Chondrocyte (in vitro differentiated cells): Measurements from ENCODE around the gene VPS41. TPM values are rescaled to one million over a fixed set of nuclear protein-coding genes. Genes with fewer than 3 reads are reported as not detected.

Experiments used
- DNase-seq: peaks from one replicate; pipeline ENCODE4 v3.0.0; 2021; ENCODE audit warnings: mixed read lengths, low spot score
- H3K27ac Mint-ChIP-seq: one replicate; pipeline ENCODE4 v1.8.0; 2021; ENCODE audit warnings: mild to moderate bottlenecking, moderate library complexity, mixed read lengths; ENCODE audit not compliant: unreplicated experiment
- H3K27me3 Mint-ChIP-seq: 2 replicates; pipeline ENCODE4 v1.8.0; 2021; ENCODE audit warnings: low read depth, mixed read lengths
- H3K36me3 Mint-ChIP-seq: 2 replicates; pipeline ENCODE4 v1.8.0; 2021; ENCODE audit warnings: low read depth, mixed read lengths
- H3K4me1 Mint-ChIP-seq: 2 replicates; pipeline ENCODE4 v1.8.0; 2021; ENCODE audit warnings: low read depth, mild to moderate bottlenecking, mixed read lengths
- H3K4me3 Mint-ChIP-seq: one replicate; pipeline ENCODE4 v1.8.0; 2021; ENCODE audit warnings: mild to moderate bottlenecking, moderate library complexity, mixed read lengths; ENCODE audit not compliant: unreplicated experiment
- H3K9me3 Mint-ChIP-seq: 2 replicates; pipeline ENCODE4 v1.8.0; 2021; ENCODE audit warnings: low read depth, mixed read lengths
- CTCF ChIP-seq: fragments of 200-600 bp; sonication (generic); IDR thresholded peaks from 2 replicates; pipeline ENCODE4 v1.5.0; 2021; ENCODE audit warnings: antibody characterized with exemption, mild to moderate bottlenecking, moderate library complexity
- total RNA-seq: library from RNA; stranded (reverse); gene quantifications from 3 replicates; pipeline ENCODE4 v1.2.1, GENCODE V29; 2021

Gene VPS41
- total RNA-seq, 1 donor from 2014 or later, result 83.9 TPM

- Mint-ChIP-seq H3K4me3 (no peak overlapping the region), H3K4me1 (peaks cover 17% of the 10 kb centered on the region), H3K27ac (peak overlapping the region; percentile 24), H3K36me3 (peaks cover 3% of the 10 kb centered on the region), H3K9me3 (no peaks in the 10 kb centered on the region), H3K27me3 (no peaks in the 10 kb centered on the region)
- DNase-seq, result no peak
- no peak for TF ChIP-seq CTCF
These were observed 107.2 kb downstream of the VPS41 start for GRCh38 chr7:38801786-38802185.

GRCh38 chr7:38798552-38799267 is 110.3 kb downstream of the VPS41 start:
- no peaks in the 10 kb centered on the region for H3K27me3 Mint-ChIP-seq

GRCh38 chr7:38796626-38797501 is 112.1 kb downstream of the VPS41 start:
- Mint-ChIP-seq H3K36me3 (no peaks in the 10 kb centered on the region), H3K27ac (no peak overlapping the region), H3K9me3 (no peaks in the 10 kb centered on the region), H3K4me1 (peaks cover 16% of the 10 kb centered on the region), H3K27me3 (no peaks in the 10 kb centered on the region), H3K4me3 (no peak overlapping the region)
- no peak for DNase-seq
- peak; percentile 98 for TF ChIP-seq CTCF

More at GRCh38 chr7:38798552-38799267, 110.3 kb downstream of the VPS41 start:
- Mint-ChIP-seq H3K36me3 (no peaks in the 10 kb centered on the region), H3K4me1 (peaks cover 22% of the 10 kb centered on the region), H3K4me3 (no peak overlapping the region), H3K9me3 (no peaks in the 10 kb centered on the region), H3K27ac (no peak overlapping the region)
- TF ChIP-seq CTCF, result no peak
- no peak for DNase-seq

GRCh38 chr7:38795593-38795992 is 113.4 kb downstream of the VPS41 start:
- H3K27ac Mint-ChIP-seq, result peak overlapping the region; percentile 5
- H3K4me1 Mint-ChIP-seq, result peaks cover 12% of the 10 kb centered on the region
- no peaks in the 10 kb centered on the region for H3K9me3 Mint-ChIP-seq
- H3K27me3 Mint-ChIP-seq, result no peaks in the 10 kb centered on the region
- TF ChIP-seq CTCF, result no peak
- no peak for DNase-seq
- H3K36me3 Mint-ChIP-seq, result no peaks in the 10 kb centered on the region
- H3K4me3 Mint-ChIP-seq, result no peak overlapping the region

GRCh38 chr7:38781991-38782390 is 127.0 kb downstream of the VPS41 start:
- H3K27me3 Mint-ChIP-seq, result no peaks in the 10 kb centered on the region

More at GRCh38 chr7:38781991-38782390, 127.0 kb downstream of the VPS41 start:
- H3K4me3 Mint-ChIP-seq, result no peak overlapping the region
- TF ChIP-seq CTCF, result no peak
- no peaks in the 10 kb centered on the region for H3K4me1 Mint-ChIP-seq
- DNase-seq, result no peak
- no peaks in the 10 kb centered on the region for H3K9me3 Mint-ChIP-seq
- H3K27ac Mint-ChIP-seq, result no peak overlapping the region
- peaks cover 9% of the 10 kb centered on the region for H3K36me3 Mint-ChIP-seq
